ENCODE data around the gene SMIM30.
"Not testable (repeated sequence)": the region's sequence is repeated elsewhere in the genome, so short reads cannot be mapped to it uniquely, and the experiment has no call there.

Gene SMIM30

DNA sequence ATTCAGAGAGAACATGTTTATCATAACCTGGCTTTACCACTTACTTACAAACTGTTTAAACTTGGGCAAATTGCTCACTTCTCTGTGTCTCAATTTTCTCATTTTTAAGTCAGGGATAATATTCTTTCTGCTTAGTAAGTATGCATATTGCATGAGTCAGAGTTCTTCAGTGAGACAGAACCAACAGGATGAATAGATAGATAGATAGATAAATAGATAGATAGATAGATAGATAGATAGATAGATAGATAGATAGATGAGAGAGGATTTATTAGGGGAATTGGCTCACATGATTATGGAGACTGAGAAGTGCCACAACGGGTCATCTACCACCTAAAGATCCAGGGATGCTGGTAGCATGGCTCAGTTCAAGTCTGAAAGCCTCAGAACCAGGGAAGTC, 15.7 kb upstream of the SMIM30 start:
- Histone ChIP-seq H3K4me1 (ENCODE audit: insufficient read depth, low read length) (no peaks in the 10 kb centered on the region), H3K9me3 (ENCODE audit: low read length) (no peaks in the 10 kb centered on the region), H3K27me3 (ENCODE audit: insufficient read depth, low read length) (no peaks in the 10 kb centered on the region), H3K36me3 (ENCODE audit: insufficient read depth, low read length) (no peaks in the 10 kb centered on the region), H3K4me3 (ENCODE audit: low read length) (no peak overlapping the region), H2AFZ (ENCODE audit: low read depth, low read length) (no peak overlapping the region)

DNA sequence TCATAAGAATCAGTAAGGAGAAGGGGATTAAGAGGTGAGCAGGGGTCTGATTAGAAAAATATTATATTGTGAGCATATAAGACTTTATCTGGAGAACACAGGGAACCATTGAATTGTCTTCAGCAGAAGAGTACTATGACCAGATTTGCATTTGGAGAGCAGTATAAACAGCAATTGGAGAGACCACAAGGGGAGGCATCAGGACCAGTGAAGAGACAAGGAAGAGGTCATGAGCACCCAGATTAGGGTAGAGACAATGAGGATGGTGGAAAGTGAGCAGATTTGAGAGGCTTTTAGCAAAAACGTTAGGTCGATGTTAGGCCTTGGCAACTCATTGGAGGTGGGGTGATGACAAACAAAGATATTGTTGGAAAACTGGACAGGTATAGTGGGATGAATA, 13.0 kb upstream of the SMIM30 start:
- Histone ChIP-seq H2AFZ (ENCODE audit: low read depth, low read length) (no peak overlapping the region), H3K9me3 (ENCODE audit: low read length) (no peaks in the 10 kb centered on the region), H3K36me3 (ENCODE audit: insufficient read depth, low read length) (no peaks in the 10 kb centered on the region), H3K4me3 (ENCODE audit: low read length) (no peak overlapping the region), H3K4me1 (ENCODE audit: insufficient read depth, low read length) (no peaks in the 10 kb centered on the region), H3K27me3 (ENCODE audit: insufficient read depth, low read length) (no peaks in the 10 kb centered on the region)

DNA sequence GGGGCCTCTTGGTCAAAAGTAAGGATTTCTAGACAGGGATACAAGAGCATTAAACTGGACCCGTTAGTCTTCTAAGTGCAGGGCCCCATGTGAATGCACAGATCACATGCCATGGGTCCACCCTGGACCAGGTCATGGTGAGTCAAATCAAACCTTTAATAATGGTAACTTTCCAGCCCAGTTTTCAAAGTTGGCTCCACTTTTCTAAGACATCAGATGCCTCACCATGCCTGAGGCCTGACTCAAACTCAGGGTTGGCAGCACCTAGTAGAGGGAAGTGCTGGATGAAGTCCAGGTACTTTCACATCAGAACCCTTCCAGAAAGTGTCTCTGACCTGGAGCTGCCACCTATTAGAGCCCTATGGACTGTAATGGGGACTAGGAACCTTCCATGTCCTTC, 9.7 kb upstream of the SMIM30 start:
- Histone ChIP-seq H2AFZ (ENCODE audit: low read depth, low read length) (no peak overlapping the region), H3K27me3 (ENCODE audit: insufficient read depth, low read length) (no peaks in the 10 kb centered on the region), H3K4me3 (ENCODE audit: low read length) (no peak overlapping the region), H3K4me1 (ENCODE audit: insufficient read depth, low read length) (no peaks in the 10 kb centered on the region), H3K9me3 (ENCODE audit: low read length) (no peaks in the 10 kb centered on the region), H3K36me3 (ENCODE audit: insufficient read depth, low read length) (no peaks in the 10 kb centered on the region)

DNA sequence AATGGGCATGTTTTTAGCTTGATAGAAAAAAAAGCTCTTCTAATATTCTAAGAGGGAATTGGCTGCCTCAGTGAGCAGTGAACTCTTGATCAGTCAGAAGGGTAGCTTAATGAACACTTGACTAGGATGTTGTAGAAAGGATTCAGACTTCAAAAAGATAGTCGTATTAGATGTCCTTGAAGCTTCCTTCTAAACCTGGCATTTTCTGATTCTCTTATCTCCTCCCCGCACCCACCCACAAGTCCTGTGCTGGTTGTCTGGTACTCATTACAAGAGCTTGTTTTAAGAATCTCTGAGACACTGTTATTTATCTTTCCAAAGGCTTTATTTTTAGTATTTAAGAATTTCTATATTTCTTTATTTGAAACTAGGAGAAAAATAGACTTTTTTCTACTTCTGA, 7.4 kb upstream of the SMIM30 start:
- H3K36me3 ChIP-seq (ENCODE audit: insufficient read depth, low read length) = no peaks in the 10 kb centered on the region
- no peak overlapping the region for H2AFZ ChIP-seq (ENCODE audit: low read depth, low read length)
- no peak overlapping the region for H3K4me3 ChIP-seq (ENCODE audit: low read length)
- H3K4me1 ChIP-seq (ENCODE audit: insufficient read depth, low read length) = no peaks in the 10 kb centered on the region
- no peaks in the 10 kb centered on the region for H3K9me3 ChIP-seq (ENCODE audit: low read length)
- H3K27me3 ChIP-seq (ENCODE audit: insufficient read depth, low read length) = no peaks in the 10 kb centered on the region

DNA sequence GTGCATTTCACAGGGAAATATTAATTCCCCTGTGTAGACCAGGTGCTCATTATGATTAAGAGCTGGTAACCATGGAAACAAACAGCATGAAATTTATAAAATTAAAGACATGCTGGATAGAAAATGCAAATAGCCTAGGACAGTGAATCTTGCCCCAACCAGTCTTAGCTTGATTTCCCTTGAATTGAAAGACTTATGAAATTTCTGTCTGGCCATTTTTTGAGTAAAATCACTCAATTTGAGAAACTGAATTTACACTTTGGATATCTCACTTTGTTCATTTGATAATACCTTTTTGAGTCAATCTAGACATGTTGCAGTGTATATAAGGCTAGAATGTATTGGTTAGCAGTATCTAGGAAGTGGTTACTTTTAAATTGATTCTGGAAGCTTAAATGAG, 4.4 kb upstream of the SMIM30 start:
- H2AFZ ChIP-seq (ENCODE audit: low read depth, low read length) = no peak overlapping the region
- no peak overlapping the region for H3K4me3 ChIP-seq (ENCODE audit: low read length)
- H3K9me3 ChIP-seq (ENCODE audit: low read length) = no peaks in the 10 kb centered on the region

DNA sequence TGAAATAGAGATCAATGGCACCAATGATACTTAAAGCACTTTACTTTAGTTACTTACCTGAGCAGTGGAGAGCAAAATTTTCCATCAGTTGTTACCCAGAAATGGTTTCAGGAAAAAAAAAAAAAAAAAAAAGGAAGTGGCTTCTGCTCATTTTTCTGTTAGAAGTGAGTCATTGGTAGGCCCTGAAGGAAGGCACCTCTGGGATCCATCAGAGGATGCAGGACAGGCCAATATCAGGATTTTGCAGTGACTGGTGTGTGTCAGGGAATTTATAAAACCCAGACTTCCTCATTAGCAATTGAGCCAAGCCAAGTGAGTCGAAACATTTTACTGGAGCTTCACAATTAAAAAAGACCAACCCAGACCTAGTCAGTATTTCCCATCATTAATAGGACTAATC, 2.3 kb upstream of the SMIM30 start:
- peaks cover 9% of the 10 kb centered on the region for H3K36me3 ChIP-seq (ENCODE audit: insufficient read depth, low read length)
- H3K4me1 ChIP-seq (ENCODE audit: insufficient read depth, low read length) = peaks cover 7% of the 10 kb centered on the region
- H3K4me3 ChIP-seq (ENCODE audit: low read length) = no peak overlapping the region
- no peak overlapping the region for H2AFZ ChIP-seq (ENCODE audit: low read depth, low read length)
- H3K9me3 ChIP-seq (ENCODE audit: low read length) = no peaks in the 10 kb centered on the region
- H3K27me3 ChIP-seq (ENCODE audit: insufficient read depth, low read length) = no peaks in the 10 kb centered on the region

More for the DNA sequence above, 4.4 kb upstream of the SMIM30 start:
- no peaks in the 10 kb centered on the region for H3K36me3 ChIP-seq (ENCODE audit: insufficient read depth, low read length)
- no peaks in the 10 kb centered on the region for H3K27me3 ChIP-seq (ENCODE audit: insufficient read depth, low read length)
- H3K4me1 ChIP-seq (ENCODE audit: insufficient read depth, low read length) = peaks cover 3% of the 10 kb centered on the region

DNA sequence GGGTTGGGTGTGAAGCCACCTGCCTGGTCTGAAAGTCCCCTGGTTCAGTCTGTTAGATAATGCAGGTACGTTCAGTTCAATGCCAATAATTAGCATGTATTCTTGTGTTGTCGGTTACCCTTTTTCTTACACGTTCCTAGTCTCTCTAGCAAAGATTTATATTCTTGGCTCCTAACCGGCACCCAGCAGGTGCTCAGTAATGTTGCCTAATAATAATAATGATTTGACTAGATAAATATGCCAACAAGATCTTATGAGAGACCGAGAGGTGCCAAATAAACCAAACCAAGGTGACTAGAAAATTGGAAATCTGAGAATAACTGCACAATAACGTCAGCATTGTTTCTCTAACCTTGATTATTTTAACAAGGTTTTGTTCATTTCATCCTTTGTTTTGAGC, 1.1 kb upstream of the SMIM30 start:
- H3K27me3 ChIP-seq (ENCODE audit: insufficient read depth, low read length) = no peaks in the 10 kb centered on the region
- peaks cover 12% of the 10 kb centered on the region for H3K36me3 ChIP-seq (ENCODE audit: insufficient read depth, low read length)
- H3K4me1 ChIP-seq (ENCODE audit: insufficient read depth, low read length) = peaks cover 7% of the 10 kb centered on the region
- H3K9me3 ChIP-seq (ENCODE audit: low read length) = no peaks in the 10 kb centered on the region
- H2AFZ ChIP-seq (ENCODE audit: low read depth, low read length) = peak overlapping the region; percentile 85
- H3K4me3 ChIP-seq (ENCODE audit: low read length) = no peak overlapping the region

DNA sequence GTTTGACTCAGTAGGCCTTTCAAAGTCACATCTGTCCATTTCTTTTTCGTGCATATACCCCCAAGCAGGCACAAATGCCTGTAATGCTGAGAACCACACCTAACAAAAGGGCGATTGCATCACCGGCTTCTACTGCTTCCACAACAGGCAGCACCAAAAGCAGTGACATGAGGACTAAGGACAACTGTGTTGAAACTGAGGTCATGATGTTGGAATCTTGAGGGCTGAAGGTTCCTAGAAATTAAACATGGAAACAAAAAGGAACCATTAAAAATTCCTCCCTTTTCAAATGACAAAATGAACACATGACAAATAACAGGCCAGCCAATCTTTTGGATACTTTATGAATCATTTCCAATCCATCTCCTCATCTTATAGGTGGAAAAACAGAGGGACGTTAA, 980 bp downstream of the SMIM30 start:
- H3K9me3 ChIP-seq (ENCODE audit: low read length); H3K27me3 ChIP-seq (ENCODE audit: insufficient read depth, low read length): not testable (repeated sequence)
- peak overlapping the region; percentile 88 for H3K4me3 ChIP-seq (ENCODE audit: low read length)

DNA sequence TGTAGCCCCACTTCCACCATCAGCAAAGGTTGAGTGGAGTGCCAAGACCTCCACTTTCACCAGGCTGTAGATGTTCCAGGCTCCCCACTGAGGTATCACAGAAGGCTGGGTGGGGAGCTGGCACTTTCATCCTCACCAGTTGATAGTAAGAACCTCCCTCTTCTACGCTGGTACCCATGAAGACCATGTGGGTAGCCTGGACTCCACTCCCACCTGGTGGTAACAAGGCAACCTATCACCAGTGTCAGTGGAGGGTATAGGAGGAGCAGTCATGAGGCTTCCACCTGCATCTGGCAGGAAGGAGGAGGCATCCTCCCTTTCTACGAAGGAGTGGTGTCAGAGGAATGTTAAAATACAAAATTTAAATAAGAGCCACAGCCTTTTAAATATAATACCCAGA, 4.4 kb downstream of the SMIM30 start:
- Histone ChIP-seq H3K27me3 (ENCODE audit: insufficient read depth, low read length) (no peaks in the 10 kb centered on the region), H2AFZ (ENCODE audit: low read depth, low read length) (no peak overlapping the region), H3K4me3 (ENCODE audit: low read length) (no peak overlapping the region), H3K4me1 (ENCODE audit: insufficient read depth, low read length) (peaks cover 6% of the 10 kb centered on the region), H3K36me3 (ENCODE audit: insufficient read depth, low read length) (peaks cover 12% of the 10 kb centered on the region), H3K9me3 (ENCODE audit: low read length) (no peaks in the 10 kb centered on the region)

More for the DNA sequence above, 980 bp downstream of the SMIM30 start:
- not testable (repeated sequence) for H3K4me1 ChIP-seq (ENCODE audit: insufficient read depth, low read length); H2AFZ ChIP-seq (ENCODE audit: low read depth, low read length)
- H3K36me3 ChIP-seq (ENCODE audit: insufficient read depth, low read length) = peaks cover 12% of the 10 kb centered on the region

DNA sequence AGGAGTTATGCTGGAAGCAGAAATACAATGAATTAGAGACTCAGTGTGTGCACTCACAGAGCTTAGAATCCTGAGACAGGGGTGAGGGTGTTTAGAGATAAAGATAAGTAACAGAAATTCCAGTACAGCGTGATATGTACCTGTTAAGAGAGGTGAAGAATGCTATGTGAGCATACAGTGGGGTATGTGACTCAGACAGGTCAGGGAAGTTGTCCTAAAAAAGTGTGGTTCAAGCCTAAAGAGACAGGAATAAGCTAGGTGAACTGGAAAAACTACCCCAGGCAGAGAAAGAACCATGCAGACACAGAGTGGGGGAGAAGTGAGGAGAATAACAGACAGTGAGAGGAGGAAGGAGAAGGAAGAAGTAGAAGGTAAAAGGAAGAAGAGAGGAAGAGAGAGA, 8.6 kb downstream of the SMIM30 start:
- Histone ChIP-seq H3K27me3 (ENCODE audit: insufficient read depth, low read length) (no peaks in the 10 kb centered on the region), H3K36me3 (ENCODE audit: insufficient read depth, low read length) (no peaks in the 10 kb centered on the region), H2AFZ (ENCODE audit: low read depth, low read length) (no peak overlapping the region), H3K4me1 (ENCODE audit: insufficient read depth, low read length) (no peaks in the 10 kb centered on the region), H3K9me3 (ENCODE audit: low read length) (no peaks in the 10 kb centered on the region), H3K4me3 (ENCODE audit: low read length) (no peak overlapping the region)

DNA sequence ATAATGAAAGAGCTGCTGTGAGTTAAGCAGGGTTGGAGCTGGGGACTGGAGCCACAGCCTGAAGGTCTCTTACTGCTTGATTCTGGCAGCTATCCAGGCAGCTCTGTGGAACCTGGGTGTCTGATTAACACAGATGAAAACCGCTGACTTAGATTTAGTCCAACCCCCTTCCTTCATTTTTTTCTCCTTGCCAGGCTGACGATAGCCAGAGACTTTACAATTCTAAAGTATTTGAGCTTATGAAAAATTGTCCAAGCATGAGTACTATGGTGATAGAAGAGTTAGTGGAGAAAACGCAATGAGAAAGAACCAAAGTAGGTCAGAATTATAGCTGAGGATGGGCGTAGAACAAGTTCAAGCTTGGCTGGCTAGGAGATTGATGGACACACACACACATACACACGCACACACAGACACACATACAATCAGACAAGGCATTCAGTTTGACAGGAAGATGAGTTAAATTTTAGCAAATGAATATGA, 18.2 kb downstream of the SMIM30 start:
- H3K4me3 ChIP-seq (ENCODE audit: low read length) = no peak overlapping the region
- no peaks in the 10 kb centered on the region for H3K4me1 ChIP-seq (ENCODE audit: insufficient read depth, low read length)
- H3K9me3 ChIP-seq (ENCODE audit: low read length) = no peaks in the 10 kb centered on the region
- no peak overlapping the region for H2AFZ ChIP-seq (ENCODE audit: low read depth, low read length)
- H3K36me3 ChIP-seq (ENCODE audit: insufficient read depth, low read length) = no peaks in the 10 kb centered on the region
- H3K27me3 ChIP-seq (ENCODE audit: insufficient read depth, low read length) = no peaks in the 10 kb centered on the region

DNA sequence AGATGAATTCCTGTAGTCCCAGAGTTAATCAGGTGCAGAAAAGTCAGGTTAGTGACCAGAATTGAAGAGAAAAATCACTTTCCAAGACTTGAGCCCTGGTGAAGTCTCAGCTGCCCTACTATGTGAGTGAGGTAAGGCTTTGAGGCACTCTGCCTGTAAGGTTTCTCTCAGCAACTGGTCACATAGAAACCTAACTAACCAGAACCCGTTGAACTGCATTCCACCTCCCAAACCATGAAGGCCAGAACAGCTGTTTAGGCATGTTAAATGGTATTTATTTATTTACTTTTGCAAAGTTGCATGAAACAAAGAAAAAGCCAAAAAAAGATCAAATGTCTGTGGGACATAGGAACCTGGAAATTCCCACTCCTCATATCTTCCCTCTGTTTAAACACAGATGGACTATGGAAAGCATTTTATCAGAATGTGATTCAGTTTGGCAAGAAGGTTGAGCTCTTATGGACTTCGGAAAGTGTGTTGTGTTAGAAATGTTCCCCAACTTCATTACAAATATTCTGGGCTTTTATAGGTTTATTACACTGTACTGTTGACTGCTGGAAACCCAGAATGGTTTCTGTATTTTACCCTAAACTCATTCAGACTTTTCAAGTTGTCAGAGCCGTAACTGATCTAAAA, 19.0 kb downstream of the SMIM30 start:
- Histone ChIP-seq H3K36me3 (ENCODE audit: insufficient read depth, low read length) (no peaks in the 10 kb centered on the region), H3K4me3 (ENCODE audit: low read length) (no peak overlapping the region), H3K27me3 (ENCODE audit: insufficient read depth, low read length) (no peaks in the 10 kb centered on the region), H3K9me3 (ENCODE audit: low read length) (no peaks in the 10 kb centered on the region), H2AFZ (ENCODE audit: low read depth, low read length) (no peak overlapping the region), H3K4me1 (ENCODE audit: insufficient read depth, low read length) (no peaks in the 10 kb centered on the region)

DNA sequence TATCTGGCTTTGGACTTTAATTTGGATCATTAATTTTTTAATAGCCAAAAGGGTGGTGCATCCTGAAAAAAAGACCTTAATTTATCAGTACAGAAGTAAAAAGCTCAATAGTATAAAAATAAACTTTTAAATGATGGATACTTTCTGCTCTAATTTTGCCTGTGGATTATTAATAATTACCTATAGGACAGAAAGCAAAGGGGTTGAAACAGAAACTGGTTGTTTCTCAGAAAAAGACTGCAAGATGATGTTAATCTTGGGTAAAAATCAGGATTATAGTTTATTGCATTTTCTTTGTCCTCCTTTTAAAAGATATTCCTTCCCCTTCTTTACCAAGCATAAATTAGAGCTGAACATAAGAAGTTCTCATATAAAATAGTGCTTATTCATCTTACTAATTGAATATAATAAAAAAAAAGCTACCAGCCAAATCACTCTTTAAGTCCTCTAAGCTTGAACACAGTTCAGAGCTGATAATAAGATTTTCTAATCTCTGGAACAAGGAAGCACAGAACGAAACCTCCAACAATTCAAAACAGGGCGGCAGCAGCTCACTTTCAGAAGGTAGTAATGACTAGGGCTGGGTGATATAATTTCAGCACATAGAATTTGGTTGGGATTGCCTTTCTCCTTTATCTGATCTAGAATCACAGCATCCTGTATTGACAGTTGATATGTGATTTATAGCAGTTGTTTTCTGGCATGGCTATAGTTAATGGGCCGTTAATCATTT, 23.7 kb downstream of the SMIM30 start:
- no peaks in the 10 kb centered on the region for H3K27me3 ChIP-seq (ENCODE audit: insufficient read depth, low read length)

DNA sequence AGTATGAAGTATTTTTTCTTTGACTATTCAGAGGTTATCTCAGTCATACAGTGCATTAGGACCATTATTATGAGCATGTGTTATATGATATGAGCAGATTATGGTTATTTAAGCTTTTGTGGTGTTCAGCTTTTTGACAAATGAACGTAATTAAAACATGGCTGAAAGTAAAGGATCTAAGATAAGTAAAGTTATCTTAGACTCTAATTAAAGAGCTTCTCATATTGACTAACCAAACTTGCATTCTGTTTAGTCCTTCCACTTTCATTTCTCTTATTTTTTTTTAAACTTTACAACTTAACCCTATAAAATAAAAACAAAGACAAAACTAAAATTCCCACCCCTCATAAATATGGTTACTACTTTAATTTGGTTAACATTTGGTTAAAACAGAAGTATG, 24.8 kb downstream of the SMIM30 start:
- H3K4me1 ChIP-seq (ENCODE audit: insufficient read depth, low read length) = no peaks in the 10 kb centered on the region
- H2AFZ ChIP-seq (ENCODE audit: low read depth, low read length) = no peak overlapping the region
- no peaks in the 10 kb centered on the region for H3K27me3 ChIP-seq (ENCODE audit: insufficient read depth, low read length)
- no peaks in the 10 kb centered on the region for H3K9me3 ChIP-seq (ENCODE audit: low read length)
- no peaks in the 10 kb centered on the region for H3K36me3 ChIP-seq (ENCODE audit: insufficient read depth, low read length)
- H3K4me3 ChIP-seq (ENCODE audit: low read length) = no peak overlapping the region

More for the DNA sequence above, 23.7 kb downstream of the SMIM30 start:
- Histone ChIP-seq H3K4me1 (ENCODE audit: insufficient read depth, low read length) (no peaks in the 10 kb centered on the region), H3K9me3 (ENCODE audit: low read length) (no peaks in the 10 kb centered on the region), H3K4me3 (ENCODE audit: low read length) (no peak overlapping the region), H2AFZ (ENCODE audit: low read depth, low read length) (no peak overlapping the region), H3K36me3 (ENCODE audit: insufficient read depth, low read length) (no peaks in the 10 kb centered on the region)

All from neuron (in vitro differentiated cells).